ENCODE results near the gene MYO3B. TPM values are rescaled to one million over a fixed set of nuclear protein-coding genes. Genes with fewer than 3 reads are reported as not detected.

Gene MYO3B
- polyA plus RNA-seq, 1 donor (not counting 4 experiments of a cell fraction or from before 2014, with no cell fraction given), result 4.4 TPM

- Histone ChIP-seq H3K36me3 (ENCODE audit: control insufficient read depth in 2 of 2, extremely low read depth in 1 of 2, insufficient read depth in 2 of 2, low read length in 2 of 2) (no peaks in the 10 kb centered on the region), H3K9ac (ENCODE audit: control insufficient read depth, extremely low read depth, insufficient read depth, low read length) (no peak overlapping the region), H2AFZ (ENCODE audit: control insufficient read depth, low read length) (no peak overlapping the region), H3K79me2 (ENCODE audit: control insufficient read depth, insufficient read depth, low read length) (no peaks in the 10 kb centered on the region), H3K9me1 (ENCODE audit: control insufficient read depth, extremely low read depth, insufficient read depth, low read length) (no peaks in the 10 kb centered on the region), H3K4me1 (ENCODE audit: control insufficient read depth, extremely low read depth, insufficient read depth, low read length) (no peaks in the 10 kb centered on the region), H3K4me2 (ENCODE audit: control insufficient read depth, extremely low read depth, insufficient read depth, low read depth, low read length) (no peak overlapping the region), H3K4me3 (ENCODE audit: control insufficient read depth in 2 of 3, extremely low read depth in 1 of 3, insufficient read depth in 2 of 3, low read depth in 1 of 3, low read length in 3 of 3) (no peak overlapping the region), H3K9me3 (ENCODE audit: control insufficient read depth, low read depth, low read length) (no peaks in the 10 kb centered on the region), H4K20me1 (ENCODE audit: control insufficient read depth, extremely low read depth, insufficient read depth, low read length) (no peaks in the 10 kb centered on the region), H3K27ac (ENCODE audit: control insufficient read depth, insufficient read depth, low read length) (no peak overlapping the region), H3K27me3 (ENCODE audit: control insufficient read depth, extremely low read depth, insufficient read depth, low read length) (no peaks in the 10 kb centered on the region)
- no peak for FAIRE-seq
- TF ChIP-seq EZH2 (IDR thresholded peaks at IDR 0.05; ENCODE audit: low read length) (no peak), CTCF (optimal IDR thresholded peaks at IDR 0.05 in 1 of 3, IDR thresholded peaks at IDR 0.05 in 1 of 3, conservative IDR thresholded peaks at IDR 0.05 in 1 of 3; ENCODE audit: extremely low read depth in 1 of 3, insufficient read depth in 2 of 3, low read length in 3 of 3) (no peak)
- no peak for DNase-seq (ENCODE audit: low read depth, low spot score)
- dilution Hi-C loops (cut with MboI; ENCODE audit: extremely low pct_ligation_motif_present, low sequenced_read_pairs), result no loop called here
Observed at GRCh38 chr2:170313992-170314348, 136.0 kb downstream of the MYO3B start.

GRCh38 chr2:170314744-170315447 is 136.9 kb downstream of the MYO3B start:
- H3K9me1 ChIP-seq (ENCODE audit: control insufficient read depth, extremely low read depth, insufficient read depth, low read length), result no peaks in the 10 kb centered on the region
- no peak for DNase-seq (ENCODE audit: low read depth, low spot score)
- H4K20me1 ChIP-seq (ENCODE audit: control insufficient read depth, extremely low read depth, insufficient read depth, low read length), result no peaks in the 10 kb centered on the region
- dilution Hi-C loops (cut with MboI; ENCODE audit: extremely low pct_ligation_motif_present, low sequenced_read_pairs), result no loop called here
- H2AFZ ChIP-seq (ENCODE audit: control insufficient read depth, low read length), result no peak overlapping the region
- no peaks in the 10 kb centered on the region for H3K9me3 ChIP-seq (ENCODE audit: control insufficient read depth, low read depth, low read length)
- peak; percentile 20 for FAIRE-seq
- H3K4me3 ChIP-seq (ENCODE audit: control insufficient read depth in 2 of 3, extremely low read depth in 1 of 3, insufficient read depth in 2 of 3, low read depth in 1 of 3, low read length in 3 of 3), result no peak overlapping the region
- H3K27ac ChIP-seq (ENCODE audit: control insufficient read depth, insufficient read depth, low read length), result no peak overlapping the region
- H3K4me2 ChIP-seq (ENCODE audit: control insufficient read depth, extremely low read depth, insufficient read depth, low read depth, low read length), result no peak overlapping the region
- no peak overlapping the region for H3K9ac ChIP-seq (ENCODE audit: control insufficient read depth, extremely low read depth, insufficient read depth, low read length)
- no peaks in the 10 kb centered on the region for H3K79me2 ChIP-seq (ENCODE audit: control insufficient read depth, insufficient read depth, low read length)
- H3K27me3 ChIP-seq (ENCODE audit: control insufficient read depth, extremely low read depth, insufficient read depth, low read length), result no peaks in the 10 kb centered on the region
- TF ChIP-seq CTCF (optimal IDR thresholded peaks at IDR 0.05 in 1 of 3, IDR thresholded peaks at IDR 0.05 in 1 of 3, conservative IDR thresholded peaks at IDR 0.05 in 1 of 3; ENCODE audit: extremely low read depth in 1 of 3, insufficient read depth in 2 of 3, low read length in 3 of 3) (no peak), EZH2 (IDR thresholded peaks at IDR 0.05; ENCODE audit: low read length) (no peak)
- H3K4me1 ChIP-seq (ENCODE audit: control insufficient read depth, extremely low read depth, insufficient read depth, low read length), result no peaks in the 10 kb centered on the region
- no peaks in the 10 kb centered on the region for H3K36me3 ChIP-seq (ENCODE audit: control insufficient read depth in 2 of 2, extremely low read depth in 1 of 2, insufficient read depth in 2 of 2, low read length in 2 of 2)
